ENCODE measurements around the gene NTMT1.

NTMT1 gene

GRCh38 chr9:129669946-129670345 is 44.0 kb downstream of the NTMT1 start:
- no peak for TF ChIP-seq ZFX (IDR thresholded peaks at IDR 0.05; ENCODE audit: borderline replicate concordance)
- TF ChIP-seq CTCF (IDR thresholded peaks at IDR 0.05) = no peak
- H3K27ac ChIP-seq = no peak overlapping the region

GRCh38 chr9:129671065-129671464 is 45.1 kb downstream of the NTMT1 start:
- TF ChIP-seq CTCF (IDR thresholded peaks at IDR 0.05) (no peak), ZFX (IDR thresholded peaks at IDR 0.05; ENCODE audit: borderline replicate concordance) (no peak)
- H3K27ac ChIP-seq = no peak overlapping the region

GRCh38 chr9:129671519-129671918 is 45.6 kb downstream of the NTMT1 start:
- H3K27ac ChIP-seq = no peak overlapping the region
- TF ChIP-seq ZFX (IDR thresholded peaks at IDR 0.05; ENCODE audit: borderline replicate concordance) (no peak), CTCF (IDR thresholded peaks at IDR 0.05) (no peak)

- no peak overlapping the region for H3K27ac ChIP-seq
- TF ChIP-seq ZFX (IDR thresholded peaks at IDR 0.05; ENCODE audit: borderline replicate concordance) = no peak
- TF ChIP-seq CTCF (IDR thresholded peaks at IDR 0.05) = no peak
These were observed 46.7 kb downstream of the NTMT1 start for GRCh38 chr9:129672702-129673101.

- TF ChIP-seq ZFX (IDR thresholded peaks at IDR 0.05; ENCODE audit: borderline replicate concordance) (no peak), CTCF (IDR thresholded peaks at IDR 0.05) (no peak)
These were observed 47.6 kb downstream of the NTMT1 start for GRCh38 chr9:129673602-129674001.

GRCh38 chr9:129674229-129674628 is 48.3 kb downstream of the NTMT1 start:
- H3K27ac ChIP-seq = no peak overlapping the region
- TF ChIP-seq CTCF (IDR thresholded peaks at IDR 0.05) = no peak
- TF ChIP-seq ZFX (IDR thresholded peaks at IDR 0.05; ENCODE audit: borderline replicate concordance) = no peak

More at GRCh38 chr9:129673602-129674001, 47.6 kb downstream of the NTMT1 start:
- no peak overlapping the region for H3K27ac ChIP-seq

- TF ChIP-seq ZFX (IDR thresholded peaks at IDR 0.05; ENCODE audit: borderline replicate concordance) = no peak
- no peak overlapping the region for H3K27ac ChIP-seq
These were observed 49.7 kb downstream of the NTMT1 start for GRCh38 chr9:129675620-129676019.

- H3K27ac ChIP-seq = no peak overlapping the region
These were observed 50.3 kb downstream of the NTMT1 start for GRCh38 chr9:129676287-129676686.

More at GRCh38 chr9:129676287-129676686, 50.3 kb downstream of the NTMT1 start:
- TF ChIP-seq CTCF (IDR thresholded peaks at IDR 0.05) (no peak), ZFX (IDR thresholded peaks at IDR 0.05; ENCODE audit: borderline replicate concordance) (no peak)
